ENCODE results near the gene UBXN1. TPM values are rescaled to one million over a fixed set of nuclear protein-coding genes. Genes with fewer than 3 reads are reported as not detected.

Gene UBXN1
- total and polyA plus RNA-seq, 2 donors (not counting 1 experiment from before 2014, with no cell fraction given): 180 to 193 TPM

GRCh38 chr11:62715150-62716130, 36.6 kb upstream of the UBXN1 start:
- Mint-ChIP-seq H3K4me3 (no peak overlapping the region), H3K4me1 (peaks cover 17% of the 10 kb centered on the region), H3K9me3 (ENCODE audit: insufficient read depth) (no peaks in the 10 kb centered on the region), H3K27me3 (no peaks in the 10 kb centered on the region), H3K27ac (peak overlapping the region; percentile 55)
- H3K9ac ChIP-seq (ENCODE audit: low read length): no peak overlapping the region
- peaks cover 12% of the 10 kb centered on the region for H4K20me1 ChIP-seq (ENCODE audit: control insufficient read depth, insufficient read depth, low read length, poor library complexity, severe bottlenecking)
- DNase-seq (no peak), ATAC-seq (ENCODE audit: low read depth) (no peak)
- ChIA-PET POLR2A (interaction anchor here (0.6 kb wide), 1 partner anchor 36 kb away, joined by 3 read pairs; no protein-coding TSS in a partner anchor), CTCF (interaction anchor here (1.5 kb wide), 1 partner anchor 11 kb away, joined by 3 read pairs; no protein-coding TSS in a partner anchor)
- TF ChIP-seq EZH2 (IDR thresholded peaks at IDR 0.05; ENCODE audit: borderline replicate concordance, insufficient read depth, low read depth, low read length, poor library complexity, severe bottlenecking) (no peak), CTCF (IDR thresholded peaks at IDR 0.05) (no peak)
- peaks cover 0 to 8% of the 10 kb centered on the region in 2 donors for H3K4me1 ChIP-seq (ENCODE audit: control insufficient read depth in 2 of 2, insufficient read depth in 2 of 2, low read length in 2 of 2)
- no peak overlapping the region for H3K4me2 ChIP-seq (replicated peaks; ENCODE audit: low read depth, low read length, poor library complexity, severe bottlenecking)
- WGBS (ENCODE audit: insufficient coverage): 98% methylated on average over 14 of the region's 24 CpGs
- H3K36me3 ChIP-seq (replicated peaks in 1 of 2; ENCODE audit: control extremely low read depth in 1 of 2, control insufficient read depth in 1 of 2, extremely low read depth in 1 of 2, insufficient read depth in 2 of 2, low read length in 1 of 2): peaks cover 2 to 88% of the 10 kb centered on the region in 2 experiments
- intact Hi-C loops (cut with micrococcal nuclease): no loop called here
- no peak overlapping the region for H2AFZ ChIP-seq (ENCODE audit: insufficient read depth, low read depth, low read length, poor library complexity, severe bottlenecking)
- no peak overlapping the region for H3K4me3 ChIP-seq (ENCODE audit: control extremely low read depth in 1 of 5, extremely low read depth in 1 of 5, insufficient read depth in 1 of 5, low read depth in 2 of 5, low read length in 4 of 5)
- H3K27ac ChIP-seq (ENCODE audit: low read length in 2 of 2): no peak overlapping the region
- no peaks in the 10 kb centered on the region for H3K27me3 ChIP-seq (replicated peaks in 1 of 4; ENCODE audit: control extremely low read depth in 1 of 4, control insufficient read depth in 3 of 4, insufficient read depth in 4 of 4, low read length in 3 of 4)
- H3K79me2 ChIP-seq (ENCODE audit: control insufficient read depth, insufficient read depth, low read length): peaks cover 51% of the 10 kb centered on the region
- no peaks in the 10 kb centered on the region for H3K9me3 ChIP-seq (ENCODE audit: control extremely low read depth in 1 of 3, control insufficient read depth in 2 of 3, insufficient read depth in 1 of 3, low read length in 2 of 3)

Data from B cell (primary cell).